Duodenal mucosa (tissue), 2 donors: ENCODE results near the gene WWOX.

Experiments used
- H3K27ac ChIP-seq: one replicate; pipeline ENCODE4 v1.7.0; 2013; ENCODE audit warnings: low read depth, low read length
- H3K27me3 ChIP-seq, 2 donors: one replicate each; pipeline ENCODE4 v1.7.0; 2013; ENCODE audit warnings: low read length in 2 of 2, control low read depth in 1 of 2; ENCODE audit not compliant: insufficient read depth in 2 of 2, control insufficient read depth in 1 of 2
- H3K36me3 ChIP-seq, 2 donors: one replicate each; pipeline ENCODE4 v1.7.0; 2013; ENCODE audit warnings: low read length in 2 of 2, control low read depth in 1 of 2; ENCODE audit not compliant: insufficient read depth in 2 of 2, control insufficient read depth in 1 of 2
- H3K4me1 ChIP-seq, 2 donors: one replicate each; pipeline ENCODE4 v1.7.0; 2013; ENCODE audit warnings: low read length in 2 of 2, control low read depth in 1 of 2; ENCODE audit not compliant: insufficient read depth in 2 of 2, control insufficient read depth in 1 of 2
- H3K4me3 ChIP-seq, 2 donors: one replicate each; pipeline ENCODE4 v1.7.0; 2013; ENCODE audit warnings: low read length in 2 of 2, low read depth in 1 of 2
- H3K9ac ChIP-seq, 2 donors: one replicate each; pipeline ENCODE4 v1.7.0; 2013; ENCODE audit warnings: low read length in 2 of 2, low read depth in 1 of 2
- H3K9me3 ChIP-seq, 2 donors: one replicate each; pipeline ENCODE4 v1.7.0; 2013; ENCODE audit warnings: low read length in 2 of 2, control low read depth in 1 of 2; ENCODE audit not compliant: control insufficient read depth in 1 of 2

Gene WWOX

GRCh38 chr16:78695391-78695790 is 595.9 kb downstream of the WWOX start:
- Histone ChIP-seq H3K36me3 (no peaks in the 10 kb centered on the region), H3K27me3 (no peaks in the 10 kb centered on the region), H3K4me3 (no peak overlapping the region), H3K27ac (no peak overlapping the region), H3K9me3 (peaks cover 0 to 4% of the 10 kb centered on the region in 2 donors), H3K9ac (no peak overlapping the region), H3K4me1 (no peaks in the 10 kb centered on the region)

- Histone ChIP-seq H3K27me3 (no peaks in the 10 kb centered on the region), H3K36me3 (no peaks in the 10 kb centered on the region), H3K4me1 (no peaks in the 10 kb centered on the region), H3K9ac (no peak overlapping the region), H3K9me3 (peaks cover 0 to 4% of the 10 kb centered on the region in 2 donors), H3K4me3 (no peak overlapping the region), H3K27ac (no peak overlapping the region)
Observed at GRCh38 chr16:78696797-78697196, 597.3 kb downstream of the WWOX start.

- Histone ChIP-seq H3K27me3 (no peaks in the 10 kb centered on the region), H3K27ac (no peak overlapping the region)
Observed at GRCh38 chr16:78697426-78697825, 598.0 kb downstream of the WWOX start.

GRCh38 chr16:78703936-78704335 is 604.5 kb downstream of the WWOX start:
- H3K9me3 ChIP-seq, result no peaks in the 10 kb centered on the region
- H3K27ac ChIP-seq, result no peak overlapping the region
- H3K4me1 ChIP-seq, result no peaks in the 10 kb centered on the region
- H3K36me3 ChIP-seq, result no peaks in the 10 kb centered on the region
- H3K9ac ChIP-seq, result no peak overlapping the region
- H3K27me3 ChIP-seq, result no peaks in the 10 kb centered on the region
- H3K4me3 ChIP-seq, result no peak overlapping the region

More at GRCh38 chr16:78697426-78697825, 598.0 kb downstream of the WWOX start:
- Histone ChIP-seq H3K9ac (no peak overlapping the region), H3K9me3 (peaks cover 0 to 4% of the 10 kb centered on the region in 2 donors), H3K36me3 (no peaks in the 10 kb centered on the region), H3K4me1 (no peaks in the 10 kb centered on the region), H3K4me3 (no peak overlapping the region)

GRCh38 chr16:78704416-78704815 is 605.0 kb downstream of the WWOX start:
- no peaks in the 10 kb centered on the region for H3K36me3 ChIP-seq
- no peaks in the 10 kb centered on the region for H3K4me1 ChIP-seq
- no peak overlapping the region for H3K4me3 ChIP-seq
- H3K9ac ChIP-seq, result no peak overlapping the region
- H3K9me3 ChIP-seq, result no peaks in the 10 kb centered on the region
- H3K27ac ChIP-seq, result no peak overlapping the region
- H3K27me3 ChIP-seq, result no peaks in the 10 kb centered on the region

- no peaks in the 10 kb centered on the region for H3K36me3 ChIP-seq
- no peak overlapping the region for H3K27ac ChIP-seq
- no peaks in the 10 kb centered on the region for H3K9me3 ChIP-seq
- H3K4me1 ChIP-seq, result no peaks in the 10 kb centered on the region
- no peak overlapping the region for H3K9ac ChIP-seq
- H3K27me3 ChIP-seq, result no peaks in the 10 kb centered on the region
- no peak overlapping the region for H3K4me3 ChIP-seq
Observed at GRCh38 chr16:78705694-78706093, 606.2 kb downstream of the WWOX start.

- Histone ChIP-seq H3K4me1 (no peaks in the 10 kb centered on the region), H3K27me3 (no peaks in the 10 kb centered on the region), H3K9ac (no peak overlapping the region), H3K9me3 (no peaks in the 10 kb centered on the region), H3K4me3 (no peak overlapping the region), H3K27ac (no peak overlapping the region), H3K36me3 (no peaks in the 10 kb centered on the region)
Observed at GRCh38 chr16:78706637-78707036, 607.2 kb downstream of the WWOX start.

GRCh38 chr16:78709137-78709884 is 609.9 kb downstream of the WWOX start:
- H3K36me3 ChIP-seq, result no peaks in the 10 kb centered on the region
- no peaks in the 10 kb centered on the region for H3K9me3 ChIP-seq
- H3K27ac ChIP-seq, result no peak overlapping the region
- no peaks in the 10 kb centered on the region for H3K4me1 ChIP-seq
- H3K27me3 ChIP-seq, result no peaks in the 10 kb centered on the region
- H3K4me3 ChIP-seq, result no peak overlapping the region
- no peak overlapping the region for H3K9ac ChIP-seq

- no peaks in the 10 kb centered on the region for H3K9me3 ChIP-seq
Observed at GRCh38 chr16:78715106-78715505, 615.7 kb downstream of the WWOX start.

GRCh38 chr16:78715673-78716072 is 616.2 kb downstream of the WWOX start:
- Histone ChIP-seq H3K27ac (no peak overlapping the region), H3K9me3 (no peaks in the 10 kb centered on the region), H3K9ac (no peak overlapping the region), H3K4me3 (no peak overlapping the region), H3K36me3 (no peaks in the 10 kb centered on the region), H3K4me1 (no peaks in the 10 kb centered on the region), H3K27me3 (no peaks in the 10 kb centered on the region)

More at GRCh38 chr16:78715106-78715505, 615.7 kb downstream of the WWOX start:
- Histone ChIP-seq H3K4me1 (no peaks in the 10 kb centered on the region), H3K27ac (no peak overlapping the region), H3K9ac (no peak overlapping the region), H3K4me3 (no peak overlapping the region), H3K36me3 (no peaks in the 10 kb centered on the region), H3K27me3 (no peaks in the 10 kb centered on the region)
